ENCODE measurements around the gene PCYT1A. TPM values are rescaled to one million over a fixed set of nuclear protein-coding genes. Genes with fewer than 3 reads are reported as not detected.

The PCYT1A gene
- total and polyA plus RNA-seq, 3 donors from 2014 or later, result 51.3 to 69.3 (median 66.0) TPM

GRCh38 chr3:196240424-196240823 is 47.1 kb downstream of the PCYT1A start:
- DNase-seq, result no peak
- no peaks in the 10 kb centered on the region for H3K36me3 ChIP-seq (ENCODE audit: low read depth, missing control alignments)
- TF ChIP-seq CTCF (IDR thresholded peaks at IDR 0.05) (no peak), POLR2A (IDR thresholded peaks at IDR 0.05) (no peak)
- H3K27me3 ChIP-seq, result no peaks in the 10 kb centered on the region
- no peaks in the 10 kb centered on the region for H3K9me3 ChIP-seq
- H3K4me1 ChIP-seq, result peaks cover 43% of the 10 kb centered on the region
- no peak overlapping the region for H3K4me3 ChIP-seq
- intact Hi-C loops (cut with DNase I; ENCODE audit: low total_unique reads), result no loop called here
- 53 to 58% methylated on average over 4 of the region's 4 CpGs for WGBS, 2 donors
- peak overlapping the region; percentile 53 to 59 for H3K27ac ChIP-seq

- H3K4me3 ChIP-seq, result no peak overlapping the region
- H3K27me3 ChIP-seq, result no peaks in the 10 kb centered on the region
- no peaks in the 10 kb centered on the region for H3K9me3 ChIP-seq
- H3K27ac ChIP-seq, result peak overlapping the region; percentile 53 to 67
- intact Hi-C loops (cut with DNase I; ENCODE audit: low total_unique reads), result no loop called here
- 57 to 65% methylated on average over 14 of the region's 14 CpGs for WGBS, 2 donors
- no peaks in the 10 kb centered on the region for H3K36me3 ChIP-seq (ENCODE audit: low read depth, missing control alignments)
- peaks cover 43% of the 10 kb centered on the region for H3K4me1 ChIP-seq
- no peak for DNase-seq
- TF ChIP-seq POLR2A (IDR thresholded peaks at IDR 0.05), result no peak
- no peak for TF ChIP-seq CTCF (IDR thresholded peaks at IDR 0.05)
Observed at GRCh38 chr3:196238612-196239560, 48.6 kb downstream of the PCYT1A start.

GRCh38 chr3:196237203-196237602 is 50.3 kb downstream of the PCYT1A start:
- no peak for DNase-seq
- intact Hi-C loops (cut with DNase I; ENCODE audit: low total_unique reads), result no loop called here
- Histone ChIP-seq H3K27me3 (no peaks in the 10 kb centered on the region), H3K4me1 (peaks cover 43% of the 10 kb centered on the region), H3K4me3 (no peak overlapping the region), H3K36me3 (ENCODE audit: low read depth, missing control alignments) (no peaks in the 10 kb centered on the region), H3K9me3 (no peaks in the 10 kb centered on the region), H3K27ac (peak overlapping the region; percentile 67 to 83)
- TF ChIP-seq POLR2A (IDR thresholded peaks at IDR 0.05) (no peak), CTCF (IDR thresholded peaks at IDR 0.05) (no peak)
- 68 to 77% methylated on average over 5 of the region's 5 CpGs for WGBS, 2 donors

GRCh38 chr3:196236223-196236622 is 51.3 kb downstream of the PCYT1A start:
- Histone ChIP-seq H3K27ac (peak overlapping the region; percentile 67 to 83), H3K9me3 (no peaks in the 10 kb centered on the region), H3K4me1 (peaks cover 45% of the 10 kb centered on the region), H3K4me3 (no peak overlapping the region), H3K27me3 (no peaks in the 10 kb centered on the region), H3K36me3 (ENCODE audit: low read depth, missing control alignments) (no peaks in the 10 kb centered on the region)
- TF ChIP-seq POLR2A (IDR thresholded peaks at IDR 0.05), result no peak
- no peak for TF ChIP-seq CTCF (IDR thresholded peaks at IDR 0.05)
- intact Hi-C loops (cut with DNase I; ENCODE audit: low total_unique reads), result no loop called here
- DNase-seq, result no peak
- 55 to 57% methylated on average over 8 of the region's 8 CpGs for WGBS, 2 donors

Measured in testis (tissue), 3 donors.